Breast epithelium (tissue), 3 donors: ENCODE measurements around the gene HOTAIR.

Experiments used
- POLR2AphosphoS5 ChIP-seq, 3 donors: sonication (generic); formaldehyde crosslinking; IDR thresholded peaks; one replicate each; pipeline ENCODE4 v1.6.1; 2017; ENCODE audit warnings: antibody characterized with exemption in 3 of 3
- TF ChIP-seq, protein P1 (sequence below), 3 donors: fragments of 450-650 bp; IDR thresholded peaks; one replicate each; pipeline ENCODE4 v1.5.1; 2016 to 2017; ENCODE audit warnings: antibody characterized with exemption in 3 of 3, mild to moderate bottlenecking in 3 of 3, moderate library complexity in 3 of 3

DNA sequence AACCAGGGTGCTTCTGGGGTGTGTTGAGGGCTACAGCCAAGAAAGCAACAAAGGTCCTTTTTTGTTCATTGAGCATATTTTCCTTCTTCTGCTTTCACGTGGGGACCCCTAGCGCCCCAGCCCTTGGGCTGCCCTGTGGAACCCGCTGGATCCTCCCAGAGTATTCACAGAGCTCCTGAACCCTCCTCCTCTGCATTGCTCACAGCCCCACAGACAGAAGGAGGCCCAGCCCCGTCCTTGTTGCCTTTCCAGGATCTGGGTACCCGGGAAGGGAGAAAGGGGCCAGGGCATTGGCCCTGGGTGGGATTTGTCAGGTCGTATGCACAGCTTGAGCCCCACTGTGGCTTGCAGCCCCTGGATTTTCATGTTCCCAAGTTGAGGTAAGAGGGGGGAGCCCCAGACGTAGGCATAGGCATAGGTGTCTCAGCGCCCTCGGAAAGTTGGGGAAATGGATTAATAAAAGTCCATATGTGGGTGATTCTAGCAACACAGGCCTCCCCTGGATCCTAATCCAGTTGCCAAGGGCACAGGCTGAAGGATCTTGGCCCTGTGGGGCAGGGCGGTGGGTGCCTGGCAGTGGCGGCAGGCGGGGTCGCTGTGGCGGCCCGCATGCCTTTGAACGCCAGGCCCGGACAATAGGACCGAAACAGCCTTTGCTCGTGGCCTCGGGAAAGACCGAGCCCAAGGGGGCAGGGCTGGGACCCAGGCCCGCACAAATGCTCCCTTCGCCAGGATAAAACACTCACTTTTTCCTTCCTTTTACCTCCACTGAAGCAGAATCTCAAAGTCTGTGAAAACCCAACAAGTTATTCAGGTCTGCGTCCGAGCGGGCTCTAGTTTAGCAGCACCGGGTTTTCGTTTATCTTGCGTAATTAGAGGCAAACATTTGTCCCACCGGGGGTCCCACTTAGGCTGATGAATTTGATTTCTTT lies 7.1 kb upstream of the HOTAIR start:
- TF ChIP-seq POLR2AphosphoS5 (IDR thresholded peaks at IDR 0.05), result no peak
- TF ChIP-seq, protein P1, sequence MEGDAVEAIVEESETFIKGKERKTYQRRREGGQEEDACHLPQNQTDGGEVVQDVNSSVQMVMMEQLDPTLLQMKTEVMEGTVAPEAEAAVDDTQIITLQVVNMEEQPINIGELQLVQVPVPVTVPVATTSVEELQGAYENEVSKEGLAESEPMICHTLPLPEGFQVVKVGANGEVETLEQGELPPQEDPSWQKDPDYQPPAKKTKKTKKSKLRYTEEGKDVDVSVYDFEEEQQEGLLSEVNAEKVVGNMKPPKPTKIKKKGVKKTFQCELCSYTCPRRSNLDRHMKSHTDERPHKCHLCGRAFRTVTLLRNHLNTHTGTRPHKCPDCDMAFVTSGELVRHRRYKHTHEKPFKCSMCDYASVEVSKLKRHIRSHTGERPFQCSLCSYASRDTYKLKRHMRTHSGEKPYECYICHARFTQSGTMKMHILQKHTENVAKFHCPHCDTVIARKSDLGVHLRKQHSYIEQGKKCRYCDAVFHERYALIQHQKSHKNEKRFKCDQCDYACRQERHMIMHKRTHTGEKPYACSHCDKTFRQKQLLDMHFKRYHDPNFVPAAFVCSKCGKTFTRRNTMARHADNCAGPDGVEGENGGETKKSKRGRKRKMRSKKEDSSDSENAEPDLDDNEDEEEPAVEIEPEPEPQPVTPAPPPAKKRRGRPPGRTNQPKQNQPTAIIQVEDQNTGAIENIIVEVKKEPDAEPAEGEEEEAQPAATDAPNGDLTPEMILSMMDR (IDR thresholded peaks at IDR 0.05), result no peak
